Right ventricle myocardium inferior (tissue), 1 donor: Measurements from ENCODE around the gene REM1. TPM values are rescaled to one million over a fixed set of nuclear protein-coding genes. Genes with fewer than 3 reads are reported as not detected.

Experiments used
- ATAC-seq: fragments of 200-7000 bp; cut with Tn5 transposase; one replicate; pipeline ENCODE4 v1.9.1; 2020; ENCODE audit warnings: mild to moderate bottlenecking, moderate library complexity
- DNase-seq: peaks from one replicate; pipeline ENCODE4 v3.0.0; 2021; ENCODE audit errors: missing footprints
- intact Hi-C: fragments of 100-400 bp; cut with DNase I; formaldehyde crosslinking; loops from one replicate; pipeline ENCODE4 v1.11.0; 2022
- total RNA-seq: library from RNA; stranded (reverse); fragmentation: NEBNext Ultra II Directional; extraction: Animal tissue kit (Norgen Biotek cat#: 25700); gene quantifications from one replicate; pipeline ENCODE4 v1.2.1, GENCODE V29; 2021
- donor health status: DM: no; HTN: yes; CAD: no; lungs with severe emphysema.

REM1 gene
- total RNA-seq, 1 donor from 2014 or later: 2.4 TPM

GRCh38 chr20:31476294-31476585 lies 1.2 kb downstream of the REM1 start:
- no peak for ATAC-seq
- intact Hi-C loops: no loop called here
- no peak for DNase-seq

DNA sequence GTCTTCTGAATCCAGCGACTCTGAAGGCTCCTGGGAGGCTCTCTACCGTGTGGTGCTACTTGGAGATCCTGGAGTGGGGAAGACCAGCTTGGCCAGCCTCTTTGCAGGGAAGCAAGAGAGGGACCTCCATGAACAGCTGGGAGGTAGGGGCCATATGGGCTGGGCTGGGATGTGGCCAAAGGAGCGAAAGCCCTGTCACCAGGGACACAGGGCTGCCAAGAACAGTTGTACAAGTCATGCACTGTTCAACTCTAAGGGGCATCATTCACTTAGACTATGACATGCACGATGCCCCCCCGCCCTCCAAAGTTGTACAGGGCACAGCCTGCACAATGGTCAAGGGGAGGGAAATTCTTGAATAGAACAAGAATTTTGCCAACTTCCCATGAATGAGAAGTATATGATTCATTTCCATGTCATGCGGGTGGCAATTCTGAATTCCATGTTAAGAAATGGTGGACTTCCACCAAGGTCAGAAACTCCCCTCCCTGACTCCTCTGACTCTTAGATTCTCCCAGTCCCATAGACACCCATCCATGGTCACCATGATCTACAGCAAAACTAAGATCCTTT lies 1.6 kb downstream of the REM1 start:
- intact Hi-C loops: no loop called here
- ATAC-seq (no peak), DNase-seq (no peak)

- DNase-seq: no peak
- intact Hi-C loops: no loop called here
Observed at GRCh38 chr20:31484001-31484400, 8.9 kb downstream of the REM1 start.

GRCh38 chr20:31485450-31486339 lies 10.6 kb downstream of the REM1 start:
- intact Hi-C loops: no loop called here
- ATAC-seq (peak; percentile 84), DNase-seq (peak; percentile 73)

More at GRCh38 chr20:31484001-31484400, 8.9 kb downstream of the REM1 start:
- no peak for ATAC-seq

DNA sequence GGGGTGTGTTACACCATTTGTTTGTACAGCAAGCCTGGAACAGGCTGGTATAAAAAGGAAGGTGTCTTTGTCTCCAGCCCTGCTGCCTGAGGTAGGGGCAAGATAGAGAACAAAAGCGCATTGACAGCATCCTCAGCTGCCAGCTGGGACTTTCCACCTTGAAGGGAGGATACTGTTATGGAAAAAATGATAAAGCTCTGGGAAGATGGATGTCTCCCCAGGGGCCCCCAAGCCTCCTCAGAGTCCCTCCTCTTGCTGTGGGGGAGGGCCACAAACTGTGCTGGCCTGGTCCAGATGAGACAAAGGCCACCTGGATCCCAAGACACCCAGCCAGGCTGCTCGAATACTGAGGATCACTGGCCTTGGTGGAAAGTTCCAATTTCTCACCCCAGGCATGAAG lies 13.0 kb downstream of the REM1 start:
- intact Hi-C loops: no loop called here
- no peak for DNase-seq
- ATAC-seq: no peak

DNA sequence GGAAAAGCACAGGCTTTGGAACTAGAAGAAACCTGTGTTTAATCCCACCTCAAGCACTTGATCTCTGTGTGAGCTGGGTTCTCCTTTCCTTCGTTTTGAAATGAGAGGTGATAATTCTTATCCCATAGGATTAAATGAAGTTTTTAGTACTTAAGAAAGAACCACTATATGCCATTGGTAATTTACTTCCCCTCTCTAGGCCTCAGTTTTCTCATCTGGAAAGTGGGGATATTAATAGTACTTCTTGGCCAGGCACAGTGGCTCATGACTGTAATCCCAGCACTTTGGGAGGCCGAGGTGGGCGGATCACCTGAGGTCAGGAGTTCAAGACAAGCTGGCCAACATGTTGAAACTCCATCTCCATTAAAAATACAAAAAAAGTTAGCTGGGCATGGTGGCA lies 14.1 kb downstream of the REM1 start:
- intact Hi-C loops: no loop called here
- no peak for ATAC-seq
- DNase-seq: no peak

DNA sequence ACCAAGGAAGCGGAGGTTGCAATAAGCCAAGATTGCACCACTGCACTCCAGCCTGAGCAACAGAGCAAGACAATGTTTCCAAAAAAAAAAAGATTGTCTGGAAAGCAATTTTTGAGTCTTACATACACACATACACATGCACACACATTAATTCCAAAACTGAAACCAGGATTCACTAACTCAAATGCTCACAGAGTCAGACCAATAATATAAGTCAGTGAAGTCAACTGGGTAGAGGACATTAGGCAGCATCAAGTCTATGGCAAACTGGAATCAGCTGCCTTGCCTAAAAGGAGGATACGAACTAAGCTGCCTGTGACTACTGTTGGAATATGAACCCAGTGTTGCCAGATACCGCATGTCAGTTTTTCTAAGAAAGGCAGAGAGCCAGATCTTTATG lies 15.7 kb downstream of the REM1 start:
- intact Hi-C loops: no loop called here
- DNase-seq (no peak), ATAC-seq (no peak)

DNA sequence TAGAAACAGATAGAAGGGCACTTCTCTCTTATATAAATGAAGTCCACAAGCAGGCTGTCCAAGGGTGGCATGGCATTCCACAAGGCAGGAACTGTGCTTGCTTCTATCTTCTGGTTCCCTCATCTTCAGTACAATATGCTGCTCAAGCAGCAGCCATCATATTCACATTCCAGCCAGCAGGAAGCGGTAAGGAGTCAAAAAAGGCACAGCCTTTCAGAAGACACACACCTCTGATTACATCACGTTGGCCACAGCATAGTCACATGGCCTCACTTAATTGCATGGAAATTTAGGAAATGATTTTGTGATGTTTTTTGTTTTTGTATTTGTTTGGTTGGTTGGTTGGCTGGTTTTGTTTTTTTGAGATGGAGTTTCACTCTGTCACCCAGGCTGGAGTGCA lies 19.0 kb downstream of the REM1 start:
- DNase-seq (no peak), ATAC-seq (no peak)
- intact Hi-C loops: no loop called here

DNA sequence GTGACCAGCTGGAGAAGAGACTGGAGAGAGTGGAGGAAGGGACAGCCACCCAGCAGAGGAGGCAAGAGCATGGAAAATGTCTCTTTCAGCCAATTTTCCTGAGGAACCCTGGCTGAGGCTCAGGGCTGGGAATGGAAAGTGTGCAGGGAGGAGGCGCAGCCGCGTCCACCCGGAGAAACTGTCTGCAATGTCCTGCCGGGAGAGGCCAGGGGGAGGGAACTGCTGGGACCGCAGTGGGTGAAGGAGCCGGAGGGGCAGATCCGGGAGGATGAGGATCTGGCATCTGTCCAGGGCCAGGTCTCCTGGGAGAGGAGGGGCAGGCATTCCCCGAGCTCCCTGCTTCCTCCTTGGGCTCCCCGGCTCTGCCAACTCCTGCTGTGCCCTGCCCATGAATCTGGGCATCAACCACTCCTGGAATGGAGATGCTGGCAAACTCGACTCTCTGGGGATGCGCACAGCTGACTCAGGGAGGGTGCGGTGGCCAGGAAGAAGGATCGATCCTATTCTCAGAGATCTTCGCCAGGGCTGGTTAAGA lies 21.7 kb downstream of the REM1 start:
- intact Hi-C loops: no loop called here

DNA sequence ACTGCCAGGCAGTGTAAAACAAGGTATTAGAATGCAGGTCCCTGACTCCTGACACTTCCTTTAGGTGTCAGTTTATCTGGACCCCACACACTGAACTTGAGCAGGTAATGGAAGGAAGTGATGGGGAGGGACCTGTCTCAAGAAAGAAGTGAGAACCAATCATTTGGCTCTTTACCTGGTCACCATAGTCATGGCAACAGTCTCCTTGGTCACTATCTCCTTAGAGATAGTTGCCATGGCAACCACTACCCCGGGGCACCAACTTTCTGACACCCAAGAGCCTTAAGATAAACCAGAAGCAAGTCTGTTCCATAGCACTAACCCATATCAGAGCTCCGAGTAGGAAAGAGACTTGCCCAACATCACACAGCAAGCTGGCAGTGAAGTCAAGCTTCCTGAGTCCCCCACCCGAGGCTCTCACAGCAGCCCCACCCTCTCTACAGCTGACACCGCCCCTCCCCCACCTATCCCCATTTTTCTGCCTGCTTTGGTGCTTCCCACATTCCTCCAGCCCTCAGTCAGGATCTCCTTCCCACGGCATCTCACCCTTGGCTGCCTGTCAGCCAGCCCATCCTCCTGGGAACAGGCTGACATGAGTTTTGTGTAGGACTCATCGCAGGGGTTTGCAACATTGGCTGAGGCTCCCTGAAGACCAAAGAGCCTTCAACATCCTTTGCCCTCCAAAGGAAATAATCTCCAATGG lies 22.9 kb downstream of the REM1 start:
- DNase-seq (no peak), ATAC-seq (peak; percentile 14)
- intact Hi-C loops: no loop called here

More for the DNA sequence above, 21.7 kb downstream of the REM1 start:
- peak; percentile 83 for DNase-seq
- peak; percentile 85 for ATAC-seq

- no peak for ATAC-seq
- no peak for DNase-seq
- intact Hi-C loops: no loop called here
Observed at GRCh38 chr20:31500527-31500926, 25.4 kb downstream of the REM1 start.

DNA sequence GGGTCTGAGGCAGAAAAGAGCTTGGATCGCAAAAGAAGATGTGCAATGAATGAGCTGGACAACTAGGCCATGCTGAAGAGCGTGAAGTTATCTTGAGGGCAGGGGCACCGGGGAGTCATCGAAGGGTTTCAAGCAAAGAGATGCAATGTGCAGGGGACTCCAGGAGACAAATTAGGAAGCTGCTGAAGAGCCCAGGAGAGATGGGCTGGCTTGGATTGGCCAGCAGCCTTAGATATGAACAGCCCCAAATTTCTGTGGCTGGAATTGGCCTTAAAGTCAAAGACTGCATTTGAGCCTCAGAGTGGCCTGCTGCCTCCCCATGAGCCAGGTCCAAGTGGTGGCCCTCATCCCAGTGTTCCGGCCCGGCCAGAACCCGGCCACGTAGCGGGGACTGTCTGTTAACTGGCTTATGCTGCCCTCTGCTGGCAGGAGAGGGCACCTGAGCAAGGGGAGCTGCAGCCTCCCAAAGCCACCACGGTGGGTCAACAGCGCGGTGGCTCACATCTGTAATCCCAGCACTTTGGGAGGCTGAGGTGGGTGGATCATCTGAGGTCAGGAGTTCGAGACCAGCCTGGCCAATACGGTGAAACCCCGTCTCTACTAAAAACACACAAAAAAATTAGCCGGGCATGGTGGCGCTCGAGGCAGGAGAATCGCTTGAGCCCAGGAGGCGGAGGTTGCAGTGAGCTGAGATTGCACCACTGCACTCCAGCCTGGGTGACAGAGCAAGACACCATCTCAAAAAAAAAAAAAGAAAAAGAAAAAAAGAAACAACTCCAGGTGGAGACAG lies 28.0 kb downstream of the REM1 start:
- peak; percentile 99 for ATAC-seq
- intact Hi-C loops: loop anchor here (1.0 kb wide), 1 partner anchor 43 kb away; no protein-coding TSS in a partner anchor
- DNase-seq: peak; percentile 94

- DNase-seq (no peak), ATAC-seq (no peak)
- intact Hi-C loops: no loop called here
Observed at GRCh38 chr20:31505903-31506302, 30.8 kb downstream of the REM1 start.

DNA sequence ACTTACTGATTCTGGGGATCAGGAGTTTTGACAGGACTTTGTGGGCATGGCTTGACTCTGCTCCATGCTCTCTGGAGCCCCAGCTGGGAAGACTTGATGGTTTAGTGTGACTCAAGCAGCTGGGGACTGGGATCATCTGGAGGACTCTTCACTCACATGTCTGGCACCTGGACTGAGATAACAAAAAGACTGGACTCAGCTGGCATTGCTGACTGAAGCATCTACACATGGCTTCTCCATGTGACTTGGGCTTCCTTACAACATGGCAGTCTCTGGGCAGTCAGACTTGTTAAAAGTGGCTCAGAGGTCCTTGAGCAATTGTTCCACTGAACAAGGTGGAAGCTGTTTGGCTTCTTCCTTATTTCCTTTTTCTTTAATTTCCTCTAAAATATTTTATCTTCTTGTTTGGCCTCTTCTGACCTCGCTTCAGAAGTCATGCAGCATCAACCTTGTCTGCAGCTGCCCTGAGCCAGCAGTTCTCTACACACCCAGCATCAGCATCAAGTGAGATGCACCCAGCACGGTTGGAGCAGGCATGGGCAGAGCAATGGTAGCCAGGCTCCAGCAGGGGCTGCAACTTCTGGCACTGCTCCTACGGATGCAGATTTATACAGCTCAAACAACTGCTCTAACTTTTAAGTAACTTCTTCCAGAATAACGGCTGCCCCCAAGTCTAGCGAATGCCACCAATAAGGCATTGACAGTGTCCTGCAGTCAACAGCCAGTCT lies 33.6 kb downstream of the REM1 start:
- ATAC-seq (no peak), DNase-seq (no peak)
- intact Hi-C loops: no loop called here

DNA sequence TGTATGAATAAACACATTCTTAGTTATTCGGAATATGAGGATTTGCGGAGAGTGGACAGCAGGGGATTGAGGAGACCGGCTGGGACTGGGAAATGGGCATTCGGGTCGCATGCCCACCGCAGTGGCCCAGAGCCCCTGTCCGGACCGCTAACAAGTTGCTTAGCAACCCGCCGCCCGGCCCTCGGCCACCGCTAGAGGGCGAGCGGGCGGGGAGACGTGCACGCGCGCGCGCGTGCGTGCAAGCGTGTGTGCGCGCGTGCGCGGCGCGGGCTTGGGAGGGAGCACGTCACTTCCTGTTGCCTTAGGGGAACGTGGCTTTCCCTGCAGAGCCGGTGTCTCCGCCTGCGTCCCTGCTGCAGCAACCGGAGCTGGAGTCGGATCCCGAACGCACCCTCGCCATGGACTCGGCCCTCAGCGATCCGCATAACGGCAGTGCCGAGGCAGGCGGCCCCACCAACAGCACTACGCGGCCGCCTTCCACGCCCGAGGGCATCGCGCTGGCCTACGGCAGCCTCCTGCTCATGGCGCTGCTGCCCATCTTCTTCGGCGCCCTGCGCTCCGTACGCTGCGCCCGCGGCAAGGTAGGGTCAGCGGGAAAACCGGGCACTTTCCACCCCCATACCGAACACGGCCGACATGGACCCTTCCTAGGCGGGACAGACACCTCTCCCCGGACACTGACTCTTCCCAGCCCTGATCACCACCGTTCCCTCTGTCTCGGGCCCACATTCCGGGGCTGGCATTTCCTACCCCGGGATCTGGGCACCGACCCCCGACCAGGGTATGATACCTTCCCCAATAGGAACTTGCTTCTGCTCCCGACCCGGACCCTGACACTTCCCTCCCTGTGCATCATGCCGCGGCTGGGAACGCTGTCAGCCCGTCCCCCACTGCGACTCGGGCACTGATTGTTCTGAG lies 39.3 kb downstream of the REM1 start, which contains the start of gene HM13:
HM13 (plus strand) TSS at position 289 of the 918 bp plus-strand sequence; CDS start at position 399, 110 bp downstream.
- ATAC-seq: peak; percentile 97
- intact Hi-C loops: no loop called here
- DNase-seq: peak; percentile 97

GRCh38 chr20:31515072-31515774 lies 40.1 kb downstream of the REM1 start:
- ATAC-seq (no peak), DNase-seq (no peak)
- intact Hi-C loops: no loop called here

DNA sequence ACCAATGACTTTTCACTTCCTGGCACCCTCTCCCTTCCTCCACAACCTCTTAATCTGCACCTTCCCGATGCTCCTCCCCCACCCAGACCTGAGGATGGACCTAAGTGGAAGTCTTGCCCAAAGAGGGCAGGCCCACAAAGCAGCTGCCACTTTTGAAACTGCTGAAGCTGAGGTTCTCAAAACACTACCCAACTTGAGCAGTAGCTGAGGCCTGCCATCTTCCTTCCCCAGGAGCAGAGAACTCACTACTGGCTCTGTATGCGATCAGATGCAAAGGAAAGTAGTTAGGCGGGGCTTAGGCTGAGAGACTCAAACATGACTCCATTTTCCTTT lies 40.7 kb downstream of the REM1 start:
- DNase-seq (no peak), ATAC-seq (no peak)
- intact Hi-C loops: no loop called here
